Midbrain (tissue), 1 donor: ENCODE results near the gene CCDC148.
A peak's percentile ranks its signal among the peaks of the same experiment; 100 is the strongest.

Experiments used
- DNase-seq: peaks from one replicate; lab custom pipeline; 2025; lab: John Stamatoyannopoulos, UW

CCDC148 gene

GRCh38 chr2:158456309-158457066 is at the start of gene CCDC148, which contains the start of gene PKP4:
TSS of gene CCDC148 (minus strand) at chr2:158456753. CDS start at chr2:158456439, 314 bp downstream.
TSS of gene PKP4 (plus strand) at chr2:158456952. CDS start at chr2:158533185, 76,233 bp downstream.
- DNase-seq, result peak; percentile 94

- no peak for DNase-seq
Observed at GRCh38 chr2:158505448-158505934, 48.9 kb upstream of the CCDC148 start.

- DNase-seq, result no peak
Observed at GRCh38 chr2:158504088-158504487, 47.5 kb upstream of the CCDC148 start.

- no peak for DNase-seq
Observed at GRCh38 chr2:158502974-158503373, 46.4 kb upstream of the CCDC148 start.

GRCh38 chr2:158501301-158501700 is 44.7 kb upstream of the CCDC148 start:
- DNase-seq, result peak; percentile 44

GRCh38 chr2:158500333-158500732 is 43.8 kb upstream of the CCDC148 start:
- DNase-seq, result no peak

GRCh38 chr2:158499383-158499782 is 42.8 kb upstream of the CCDC148 start:
- DNase-seq, result no peak

GRCh38 chr2:158498749-158499136 is 42.2 kb upstream of the CCDC148 start:
- no peak for DNase-seq

GRCh38 chr2:158498043-158498748 is 41.6 kb upstream of the CCDC148 start:
- DNase-seq, result no peak

- DNase-seq, result no peak
Observed at GRCh38 chr2:158497486-158497885, 40.9 kb upstream of the CCDC148 start.

GRCh38 chr2:158496986-158497385 is 40.4 kb upstream of the CCDC148 start:
- no peak for DNase-seq

- DNase-seq, result no peak
Observed at GRCh38 chr2:158495175-158495574, 38.6 kb upstream of the CCDC148 start.

- no peak for DNase-seq
Observed at GRCh38 chr2:158493458-158493857, 36.9 kb upstream of the CCDC148 start.

- no peak for DNase-seq
Observed at GRCh38 chr2:158491072-158491471, 34.5 kb upstream of the CCDC148 start.

- DNase-seq, result no peak
Observed at GRCh38 chr2:158489366-158490112, 33.0 kb upstream of the CCDC148 start.

GRCh38 chr2:158488442-158489216 is 32.1 kb upstream of the CCDC148 start:
- DNase-seq, result no peak

GRCh38 chr2:158487419-158487818 is 30.9 kb upstream of the CCDC148 start:
- DNase-seq, result no peak

- no peak for DNase-seq
Observed at GRCh38 chr2:158486970-158487325, 30.4 kb upstream of the CCDC148 start.

- no peak for DNase-seq
Observed at GRCh38 chr2:158486150-158486969, 29.8 kb upstream of the CCDC148 start.

- DNase-seq, result no peak
Observed at GRCh38 chr2:158484892-158485556, 28.5 kb upstream of the CCDC148 start.
